ENCODE measurements around the gene GATAD1.
"Not testable (repeated sequence)": the region's sequence is repeated elsewhere in the genome, so short reads cannot be mapped to it uniquely, and the experiment has no call there.

DNA sequence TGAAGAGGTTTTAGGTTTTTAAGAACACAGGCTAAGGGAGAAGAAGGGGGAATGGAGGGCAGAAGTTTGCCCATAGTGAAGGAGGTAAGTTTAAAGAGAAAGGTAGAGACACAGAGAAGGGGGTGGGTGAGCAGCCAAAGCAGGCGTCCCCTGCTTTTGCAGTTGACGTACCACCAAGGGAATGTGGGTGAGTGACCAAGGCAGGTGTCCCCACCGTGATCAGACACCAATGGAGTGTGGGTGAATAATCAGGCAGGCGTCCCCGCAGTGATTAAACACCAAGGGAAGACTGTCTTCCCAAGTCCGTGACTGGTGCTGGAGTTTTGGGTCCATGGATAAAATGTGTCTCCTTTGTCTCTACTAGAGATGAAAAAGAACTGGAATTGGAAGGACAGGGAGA lies 36.9 kb downstream of the GATAD1 start:
- TF ChIP-seq, protein P1, sequence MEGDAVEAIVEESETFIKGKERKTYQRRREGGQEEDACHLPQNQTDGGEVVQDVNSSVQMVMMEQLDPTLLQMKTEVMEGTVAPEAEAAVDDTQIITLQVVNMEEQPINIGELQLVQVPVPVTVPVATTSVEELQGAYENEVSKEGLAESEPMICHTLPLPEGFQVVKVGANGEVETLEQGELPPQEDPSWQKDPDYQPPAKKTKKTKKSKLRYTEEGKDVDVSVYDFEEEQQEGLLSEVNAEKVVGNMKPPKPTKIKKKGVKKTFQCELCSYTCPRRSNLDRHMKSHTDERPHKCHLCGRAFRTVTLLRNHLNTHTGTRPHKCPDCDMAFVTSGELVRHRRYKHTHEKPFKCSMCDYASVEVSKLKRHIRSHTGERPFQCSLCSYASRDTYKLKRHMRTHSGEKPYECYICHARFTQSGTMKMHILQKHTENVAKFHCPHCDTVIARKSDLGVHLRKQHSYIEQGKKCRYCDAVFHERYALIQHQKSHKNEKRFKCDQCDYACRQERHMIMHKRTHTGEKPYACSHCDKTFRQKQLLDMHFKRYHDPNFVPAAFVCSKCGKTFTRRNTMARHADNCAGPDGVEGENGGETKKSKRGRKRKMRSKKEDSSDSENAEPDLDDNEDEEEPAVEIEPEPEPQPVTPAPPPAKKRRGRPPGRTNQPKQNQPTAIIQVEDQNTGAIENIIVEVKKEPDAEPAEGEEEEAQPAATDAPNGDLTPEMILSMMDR (conservative IDR thresholded peaks at IDR 0.05; ENCODE audit: low read depth, low read length) = not testable (repeated sequence)
- TF ChIP-seq EZH2 (IDR thresholded peaks at IDR 0.05; ENCODE audit: borderline replicate concordance, low read depth, low read length, poor library complexity, severe bottlenecking) = not testable (repeated sequence)

All from A673 (cell line).